Measurements from ENCODE around the gene SCARF2. TPM values are rescaled to one million over a fixed set of nuclear protein-coding genes. Genes with fewer than 3 reads are reported as not detected.

Gene SCARF2
- total and polyA plus RNA-seq, 2 donors (not counting 1 experiment from before 2014, with no cell fraction given) = 8.1 to 14.5 TPM

DNA sequence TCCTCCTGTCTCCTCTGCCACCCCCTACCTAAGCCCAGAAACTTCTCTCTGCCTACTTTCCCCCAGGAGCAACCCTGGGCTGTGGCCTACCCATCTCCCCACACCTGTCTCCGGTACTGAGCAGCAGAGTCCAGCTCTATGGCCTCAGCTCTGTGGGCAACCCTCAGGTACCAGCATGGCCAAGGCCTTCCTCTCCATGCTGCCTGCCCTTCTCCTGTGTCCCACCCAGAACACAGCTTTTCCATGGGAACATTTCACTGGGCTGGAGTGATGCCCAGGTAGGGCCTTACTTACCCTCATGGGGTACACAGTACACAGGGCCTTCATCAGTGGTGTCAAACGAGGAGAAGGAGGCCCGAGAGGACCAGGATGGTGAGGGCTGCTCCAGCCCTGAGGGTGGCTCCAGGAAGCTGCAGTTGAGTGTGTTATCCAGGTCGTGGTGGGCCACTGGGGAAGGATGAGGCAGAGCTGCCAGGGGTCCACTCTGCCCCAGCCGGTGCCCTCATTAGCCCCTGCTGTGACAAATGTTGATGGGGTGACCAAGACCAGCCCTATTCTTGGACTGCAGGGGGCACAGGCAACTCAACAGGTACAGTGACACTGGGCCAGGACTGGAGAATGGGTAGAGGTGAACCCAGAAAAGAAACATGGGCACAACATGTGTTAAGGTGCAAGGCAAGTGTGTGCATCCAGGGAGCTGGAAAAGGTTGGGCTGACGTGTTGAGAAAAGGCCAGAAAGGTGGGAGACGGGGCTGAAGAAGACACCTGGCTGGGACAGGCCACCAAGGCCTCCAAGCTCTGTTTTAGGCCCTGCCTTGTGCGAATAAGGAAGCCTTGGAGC, 10.3 kb downstream of the SCARF2 start:
- TF ChIP-seq, protein P1, sequence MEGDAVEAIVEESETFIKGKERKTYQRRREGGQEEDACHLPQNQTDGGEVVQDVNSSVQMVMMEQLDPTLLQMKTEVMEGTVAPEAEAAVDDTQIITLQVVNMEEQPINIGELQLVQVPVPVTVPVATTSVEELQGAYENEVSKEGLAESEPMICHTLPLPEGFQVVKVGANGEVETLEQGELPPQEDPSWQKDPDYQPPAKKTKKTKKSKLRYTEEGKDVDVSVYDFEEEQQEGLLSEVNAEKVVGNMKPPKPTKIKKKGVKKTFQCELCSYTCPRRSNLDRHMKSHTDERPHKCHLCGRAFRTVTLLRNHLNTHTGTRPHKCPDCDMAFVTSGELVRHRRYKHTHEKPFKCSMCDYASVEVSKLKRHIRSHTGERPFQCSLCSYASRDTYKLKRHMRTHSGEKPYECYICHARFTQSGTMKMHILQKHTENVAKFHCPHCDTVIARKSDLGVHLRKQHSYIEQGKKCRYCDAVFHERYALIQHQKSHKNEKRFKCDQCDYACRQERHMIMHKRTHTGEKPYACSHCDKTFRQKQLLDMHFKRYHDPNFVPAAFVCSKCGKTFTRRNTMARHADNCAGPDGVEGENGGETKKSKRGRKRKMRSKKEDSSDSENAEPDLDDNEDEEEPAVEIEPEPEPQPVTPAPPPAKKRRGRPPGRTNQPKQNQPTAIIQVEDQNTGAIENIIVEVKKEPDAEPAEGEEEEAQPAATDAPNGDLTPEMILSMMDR (conservative IDR thresholded peaks at IDR 0.05 in 1 of 2, IDR thresholded peaks at IDR 0.05 in 1 of 2; ENCODE audit: low read depth in 1 of 2, low read length in 2 of 2) = no peak
- no peak for TF ChIP-seq EZH2 (IDR thresholded peaks at IDR 0.05; ENCODE audit: low read length, missing control alignments)
- Histone ChIP-seq H3K36me3 (ENCODE audit: control insufficient read depth, insufficient read depth, low read length) (peaks cover 23% of the 10 kb centered on the region), H2AFZ (ENCODE audit: low read length) (no peak overlapping the region)

DNA sequence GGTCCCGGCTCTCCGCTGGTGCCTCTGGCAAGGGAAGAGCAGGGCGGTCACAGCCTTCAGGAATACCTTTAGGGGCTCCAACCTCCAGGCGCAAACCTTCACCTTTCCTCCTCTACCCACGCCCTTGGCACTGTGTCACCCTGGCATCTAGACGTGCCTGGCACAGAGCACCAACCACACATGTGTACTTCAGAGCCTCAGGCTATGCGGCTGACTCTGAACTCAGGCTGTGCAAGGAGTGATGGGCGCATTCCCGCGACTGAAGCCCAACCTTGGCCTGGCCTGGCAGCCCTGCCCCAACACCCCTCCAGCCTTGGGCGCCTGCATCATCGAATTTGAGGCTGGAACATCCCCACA, 11.4 kb downstream of the SCARF2 start:
- Histone ChIP-seq H3K27me3 (ENCODE audit: control insufficient read depth, insufficient read depth, low read length) (no peaks in the 10 kb centered on the region), H3K36me3 (ENCODE audit: control insufficient read depth, insufficient read depth, low read length) (peaks cover 23% of the 10 kb centered on the region), H4K20me1 (ENCODE audit: control insufficient read depth, extremely low read depth, insufficient read depth, low read length) (no peaks in the 10 kb centered on the region), H3K9ac (ENCODE audit: insufficient read depth, low read length) (no peak overlapping the region), H3K4me2 (ENCODE audit: extremely low read depth, insufficient read depth, low read length) (no peak overlapping the region), H2AFZ (ENCODE audit: low read length) (no peak overlapping the region), H3K4me1 (ENCODE audit: control insufficient read depth, extremely low read depth, insufficient read depth, low read length) (peaks cover 14% of the 10 kb centered on the region), H3K79me2 (ENCODE audit: control insufficient read depth, insufficient read depth, low read length) (peaks cover 2% of the 10 kb centered on the region), H3K4me3 (replicated peaks in 1 of 4; ENCODE audit: control extremely low read depth in 1 of 4, insufficient read depth in 1 of 4, low read depth in 3 of 4, low read length in 4 of 4) (no peak overlapping the region), H3K27ac (ENCODE audit: insufficient read depth, low read length) (no peak overlapping the region), H3K9me3 (ENCODE audit: control insufficient read depth, insufficient read depth, low read depth, low read length) (no peaks in the 10 kb centered on the region)
- TF ChIP-seq, protein P1 (conservative IDR thresholded peaks at IDR 0.05 in 1 of 2, IDR thresholded peaks at IDR 0.05 in 1 of 2; ENCODE audit: low read depth in 1 of 2, low read length in 2 of 2) = no peak
- no peak for DNase-seq (ENCODE audit: low read depth in 2 of 2)

More for the DNA sequence above, 10.3 kb downstream of the SCARF2 start:
- no peaks in the 10 kb centered on the region for H4K20me1 ChIP-seq (ENCODE audit: control insufficient read depth, extremely low read depth, insufficient read depth, low read length)
- H3K4me3 ChIP-seq (replicated peaks in 1 of 4; ENCODE audit: control extremely low read depth in 1 of 4, insufficient read depth in 1 of 4, low read depth in 3 of 4, low read length in 4 of 4) = no peak overlapping the region
- H3K4me1 ChIP-seq (ENCODE audit: control insufficient read depth, extremely low read depth, insufficient read depth, low read length) = peaks cover 14% of the 10 kb centered on the region
- no peaks in the 10 kb centered on the region for H3K9me3 ChIP-seq (ENCODE audit: control insufficient read depth, insufficient read depth, low read depth, low read length)
- peaks cover 8% of the 10 kb centered on the region for H3K79me2 ChIP-seq (ENCODE audit: control insufficient read depth, insufficient read depth, low read length)
- no peaks in the 10 kb centered on the region for H3K27me3 ChIP-seq (ENCODE audit: control insufficient read depth, insufficient read depth, low read length)
- H3K27ac ChIP-seq (ENCODE audit: insufficient read depth, low read length) = no peak overlapping the region
- DNase-seq (ENCODE audit: low read depth in 2 of 2) = no peak
- no peak overlapping the region for H3K9ac ChIP-seq (ENCODE audit: insufficient read depth, low read length)
- no peak overlapping the region for H3K4me2 ChIP-seq (ENCODE audit: extremely low read depth, insufficient read depth, low read length)

DNA sequence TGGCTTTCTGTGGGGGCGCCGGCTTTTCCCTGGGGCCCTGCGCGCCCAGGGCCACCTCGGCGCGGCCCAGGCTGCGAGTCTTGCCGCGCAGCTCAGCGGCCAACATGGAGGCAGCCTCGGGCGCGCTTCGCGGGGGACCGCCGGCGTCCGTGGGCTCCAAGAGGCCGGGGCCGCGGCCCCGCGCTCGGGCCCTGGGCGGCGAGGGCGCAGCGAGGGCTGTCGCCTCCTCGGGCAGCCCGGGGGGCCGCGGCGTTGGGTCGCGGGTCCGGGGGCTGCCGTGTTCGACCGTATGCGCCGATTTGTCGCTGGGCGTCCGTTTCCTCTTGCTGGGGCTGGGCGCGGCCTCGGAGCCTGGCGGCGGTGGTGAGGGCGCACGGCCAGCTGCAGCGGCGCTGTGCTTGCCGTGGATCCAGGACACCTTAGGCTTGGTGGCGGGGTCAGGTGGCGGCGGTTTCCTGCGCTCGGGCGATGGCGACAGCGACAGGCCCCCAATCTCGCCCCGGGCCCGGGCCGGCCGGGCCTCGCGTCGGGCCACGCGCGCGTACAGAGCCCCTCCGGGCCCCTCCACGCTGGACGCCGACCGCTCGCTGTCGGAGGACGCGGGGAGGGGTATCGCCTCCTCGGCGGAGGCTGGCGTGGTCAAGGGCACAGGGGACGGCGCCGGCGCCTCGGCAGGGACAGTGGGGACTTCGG, 11.9 kb downstream of the SCARF2 start:
- no peaks in the 10 kb centered on the region for H4K20me1 ChIP-seq (ENCODE audit: control insufficient read depth, extremely low read depth, insufficient read depth, low read length)

More for the DNA sequence above, 11.9 kb downstream of the SCARF2 start:
- no peak for DNase-seq (ENCODE audit: low read depth in 2 of 2)
- Histone ChIP-seq H3K27ac (ENCODE audit: insufficient read depth, low read length) (no peak overlapping the region), H3K4me3 (replicated peaks in 1 of 4; ENCODE audit: control extremely low read depth in 1 of 4, insufficient read depth in 1 of 4, low read depth in 3 of 4, low read length in 4 of 4) (no peak overlapping the region), H3K36me3 (ENCODE audit: control insufficient read depth, insufficient read depth, low read length) (peaks cover 23% of the 10 kb centered on the region), H2AFZ (ENCODE audit: low read length) (no peak overlapping the region), H3K79me2 (ENCODE audit: control insufficient read depth, insufficient read depth, low read length) (peaks cover 2% of the 10 kb centered on the region), H3K27me3 (ENCODE audit: control insufficient read depth, insufficient read depth, low read length) (no peaks in the 10 kb centered on the region), H3K4me1 (ENCODE audit: control insufficient read depth, extremely low read depth, insufficient read depth, low read length) (peaks cover 14% of the 10 kb centered on the region), H3K4me2 (ENCODE audit: extremely low read depth, insufficient read depth, low read length) (no peak overlapping the region), H3K9me3 (ENCODE audit: control insufficient read depth, insufficient read depth, low read depth, low read length) (no peaks in the 10 kb centered on the region), H3K9ac (ENCODE audit: insufficient read depth, low read length) (no peak overlapping the region)
- TF ChIP-seq EZH2 (IDR thresholded peaks at IDR 0.05; ENCODE audit: low read length, missing control alignments) = no peak
- TF ChIP-seq, protein P1 (conservative IDR thresholded peaks at IDR 0.05 in 1 of 2, IDR thresholded peaks at IDR 0.05 in 1 of 2; ENCODE audit: low read depth in 1 of 2, low read length in 2 of 2) = no peak
